ENCODE data around the gene TSPAN2.

GRCh38 chr1:115134850-115135480, 45.7 kb upstream of the TSPAN2 start:
- TF ChIP-seq POLR2AphosphoS5 (IDR thresholded peaks at IDR 0.05) (no peak), CTCF (IDR thresholded peaks at IDR 0.05; ENCODE audit: poor library complexity, severe bottlenecking) (no peak), MXI1 (conservative IDR thresholded peaks at IDR 0.05; ENCODE audit: poor library complexity, severe bottlenecking) (no peak), EZH2 (IDR thresholded peaks at IDR 0.05; ENCODE audit: borderline replicate concordance, insufficient read depth, low read length, poor library complexity, severe bottlenecking) (no peak), REST (IDR thresholded peaks at IDR 0.05; ENCODE audit: borderline replicate concordance) (no peak), EP300 (conservative IDR thresholded peaks at IDR 0.05; ENCODE audit: poor library complexity, severe bottlenecking) (no peak), RAD21 (conservative IDR thresholded peaks at IDR 0.05) (no peak), SMC3 (conservative IDR thresholded peaks at IDR 0.05; ENCODE audit: poor library complexity) (no peak), TAF1 (IDR thresholded peaks at IDR 0.05; ENCODE audit: low read depth) (no peak)

All from neural cell (in vitro differentiated cells).